Measurements from ENCODE around the gene ANO1.

Gene ANO1

DNA sequence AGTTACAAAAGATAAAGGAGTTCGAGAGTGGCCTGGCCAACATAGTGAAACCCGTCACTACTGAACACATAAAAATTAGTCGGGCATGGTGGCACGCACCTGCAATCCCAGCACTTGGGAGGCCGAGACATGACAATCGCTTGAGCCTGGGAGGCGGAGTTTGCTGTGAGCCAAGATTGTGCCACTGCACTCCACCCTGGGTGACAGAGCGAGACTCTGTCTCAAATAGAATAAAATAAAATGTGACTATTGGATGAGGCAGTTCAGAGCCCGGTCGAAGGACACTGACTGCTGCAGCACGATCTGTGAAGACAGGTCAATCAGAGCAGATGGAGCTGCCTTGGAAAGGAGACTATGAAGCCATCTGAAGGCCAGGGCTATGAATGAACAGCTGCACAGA lies 37.7 kb upstream of the ANO1 start:
- H3K27me3 Mint-ChIP-seq, result peaks cover 14% of the 10 kb centered on the region
- no peak for ATAC-seq

DNA sequence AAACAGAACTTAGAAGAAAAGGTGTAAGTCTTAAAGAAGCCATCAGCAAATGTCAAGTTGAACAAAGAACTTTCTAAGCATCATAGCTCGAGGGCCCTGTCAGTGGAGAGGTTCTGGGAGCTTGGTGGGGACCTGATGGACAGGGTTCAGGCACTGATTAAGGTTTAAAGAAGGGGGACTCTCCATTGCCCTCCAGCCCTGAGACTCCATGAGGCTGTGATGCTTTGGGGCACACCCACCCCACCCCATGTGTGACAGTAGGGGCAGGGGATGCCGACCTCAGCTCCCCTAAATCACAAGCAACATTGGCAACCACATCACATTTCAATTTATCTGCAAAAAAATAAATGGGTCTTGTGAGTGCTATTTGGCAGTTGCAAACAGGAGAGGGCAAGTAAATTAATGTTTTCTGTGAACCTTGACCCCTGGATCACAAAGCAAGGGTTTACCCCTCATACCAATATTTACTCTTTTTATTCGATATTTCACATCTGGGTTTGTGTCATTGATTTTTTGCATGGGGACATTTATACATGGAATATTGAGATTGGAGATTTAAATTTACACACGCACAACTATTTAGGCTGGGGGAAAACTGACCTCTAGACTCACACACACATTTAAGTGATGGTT lies 37.1 kb upstream of the ANO1 start:
- H3K4me3 Mint-ChIP-seq, result no peak overlapping the region
- H3K27ac Mint-ChIP-seq, result no peak overlapping the region
- no peaks in the 10 kb centered on the region for H3K4me1 Mint-ChIP-seq
- ATAC-seq (no peak), DNase-seq (no peak)
- H3K27me3 Mint-ChIP-seq, result peaks cover 14% of the 10 kb centered on the region
- peaks cover 5% of the 10 kb centered on the region for H3K36me3 Mint-ChIP-seq (ENCODE audit: low read depth)
- H3K9me3 Mint-ChIP-seq, result peaks cover 32% of the 10 kb centered on the region

More for the DNA sequence above, 37.7 kb upstream of the ANO1 start:
- no peak overlapping the region for H3K4me3 Mint-ChIP-seq
- DNase-seq, result no peak
- H3K36me3 Mint-ChIP-seq (ENCODE audit: low read depth), result peaks cover 5% of the 10 kb centered on the region
- no peak overlapping the region for H3K27ac Mint-ChIP-seq
- H3K4me1 Mint-ChIP-seq, result no peaks in the 10 kb centered on the region
- H3K9me3 Mint-ChIP-seq, result peaks cover 33% of the 10 kb centered on the region

DNA sequence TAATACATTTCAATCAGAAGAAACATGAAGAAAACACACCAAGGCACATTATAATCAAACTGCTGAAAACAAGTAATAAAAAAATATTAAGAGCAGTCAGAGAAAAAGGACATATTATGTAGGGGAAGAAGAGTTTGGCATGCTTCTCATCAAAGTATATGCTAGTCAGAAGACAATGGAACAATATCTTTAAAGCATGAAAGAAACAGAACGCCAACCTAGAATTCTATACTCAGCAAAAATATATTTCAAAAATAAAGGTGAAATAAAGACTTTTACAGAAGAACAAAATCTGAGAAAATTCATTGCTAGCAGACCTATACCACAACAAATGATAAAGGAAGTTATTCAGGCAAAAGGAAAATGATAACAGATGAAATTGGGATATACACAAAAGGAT lies 34.6 kb upstream of the ANO1 start:
- ATAC-seq (no peak), DNase-seq (no peak)
- H3K9me3 Mint-ChIP-seq, result peaks cover 24% of the 10 kb centered on the region
- H3K36me3 Mint-ChIP-seq (ENCODE audit: low read depth), result peaks cover 5% of the 10 kb centered on the region
- H3K27ac Mint-ChIP-seq, result no peak overlapping the region
- H3K4me1 Mint-ChIP-seq, result no peaks in the 10 kb centered on the region
- peaks cover 21% of the 10 kb centered on the region for H3K27me3 Mint-ChIP-seq
- H3K4me3 Mint-ChIP-seq, result no peak overlapping the region

DNA sequence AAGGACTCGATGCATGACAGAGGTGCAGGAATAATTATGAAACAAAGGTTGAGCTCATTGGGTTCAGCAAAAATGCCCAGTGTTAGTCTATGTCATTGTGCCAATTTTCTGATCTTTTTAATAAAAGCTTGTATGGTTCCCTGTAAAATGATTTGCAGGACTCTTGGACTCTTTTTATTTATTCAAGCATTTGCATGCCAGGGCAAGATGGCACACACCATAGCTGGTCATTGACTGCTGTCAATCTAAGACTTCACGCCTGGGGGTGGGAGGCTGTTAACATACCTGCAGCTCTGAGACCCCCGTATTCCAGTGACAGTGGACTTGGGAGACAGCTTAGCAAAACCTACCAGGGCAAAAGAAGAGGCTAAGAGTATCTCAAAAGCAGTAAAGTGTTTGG lies 32.0 kb upstream of the ANO1 start:
- peaks cover 15% of the 10 kb centered on the region for H3K9me3 Mint-ChIP-seq
- H3K27ac Mint-ChIP-seq, result no peak overlapping the region
- no peaks in the 10 kb centered on the region for H3K36me3 Mint-ChIP-seq (ENCODE audit: low read depth)
- ATAC-seq, result no peak
- no peak for DNase-seq
- no peaks in the 10 kb centered on the region for H3K4me1 Mint-ChIP-seq
- peaks cover 34% of the 10 kb centered on the region for H3K27me3 Mint-ChIP-seq
- H3K4me3 Mint-ChIP-seq, result no peak overlapping the region

DNA sequence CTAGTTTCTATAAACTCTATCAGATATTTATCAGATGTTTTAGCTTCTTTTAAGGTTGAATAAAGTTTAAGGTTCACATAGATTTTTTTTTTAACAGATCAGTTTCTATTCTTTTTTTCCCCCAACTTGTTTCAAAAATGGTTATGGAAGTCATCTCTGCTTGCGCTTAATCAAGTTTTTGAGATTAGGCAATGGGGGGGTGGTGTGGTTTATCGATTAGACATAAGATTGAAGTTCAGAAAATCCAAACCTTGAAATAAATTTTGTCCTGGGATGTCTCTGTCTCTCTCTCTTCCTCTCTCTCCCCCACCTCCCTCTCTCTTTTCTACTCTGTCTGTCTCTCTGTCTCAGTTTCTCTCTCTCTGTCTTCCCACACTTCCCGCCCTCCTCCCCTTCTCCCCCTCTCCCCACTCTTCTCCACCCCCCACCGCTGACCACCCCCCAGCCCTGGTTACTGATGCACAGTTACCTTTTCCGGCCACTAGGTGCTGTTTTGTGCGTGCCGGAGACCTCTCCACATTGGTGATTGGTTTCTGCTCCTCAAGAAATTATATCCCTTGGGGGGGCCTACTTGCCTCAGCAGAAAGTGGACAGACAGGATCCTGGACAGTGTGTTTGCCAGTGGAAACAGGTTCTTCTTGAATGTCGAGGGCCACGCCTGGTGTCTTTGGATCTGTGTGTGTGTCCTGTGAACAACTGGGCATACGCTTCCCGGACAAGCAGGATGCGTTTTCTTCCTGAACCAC lies 29.7 kb upstream of the ANO1 start:
- ATAC-seq, result no peak
- H3K4me3 Mint-ChIP-seq, result no peak overlapping the region
- no peak for DNase-seq
- no peaks in the 10 kb centered on the region for H3K9me3 Mint-ChIP-seq
- H3K36me3 Mint-ChIP-seq (ENCODE audit: low read depth), result no peaks in the 10 kb centered on the region
- no peaks in the 10 kb centered on the region for H3K4me1 Mint-ChIP-seq
- no peak overlapping the region for H3K27ac Mint-ChIP-seq
- peaks cover 38% of the 10 kb centered on the region for H3K27me3 Mint-ChIP-seq

DNA sequence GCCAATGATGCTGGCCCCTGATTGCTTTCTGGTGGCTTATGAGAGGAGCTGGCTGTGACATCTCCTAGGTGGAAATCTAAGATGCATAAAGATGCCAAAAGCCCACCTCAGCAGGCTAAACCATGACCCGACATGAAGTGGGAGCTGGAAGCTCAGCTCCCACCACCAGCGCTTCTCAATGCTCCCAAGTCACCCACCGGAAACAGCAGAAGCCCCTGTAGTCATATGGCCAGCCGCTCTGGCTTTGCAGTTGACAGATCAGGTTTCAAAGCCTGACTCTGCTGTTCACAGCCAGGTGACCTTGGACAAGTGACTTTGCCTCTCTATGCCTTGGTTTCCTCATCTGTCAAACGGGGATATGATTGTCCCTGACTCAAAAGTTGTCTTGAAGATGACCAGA lies 29.1 kb upstream of the ANO1 start:
- Mint-ChIP-seq H3K36me3 (ENCODE audit: low read depth) (no peaks in the 10 kb centered on the region), H3K27me3 (peaks cover 40% of the 10 kb centered on the region), H3K4me3 (no peak overlapping the region), H3K27ac (no peak overlapping the region), H3K9me3 (no peaks in the 10 kb centered on the region), H3K4me1 (no peaks in the 10 kb centered on the region)
- ATAC-seq (no peak), DNase-seq (no peak)

DNA sequence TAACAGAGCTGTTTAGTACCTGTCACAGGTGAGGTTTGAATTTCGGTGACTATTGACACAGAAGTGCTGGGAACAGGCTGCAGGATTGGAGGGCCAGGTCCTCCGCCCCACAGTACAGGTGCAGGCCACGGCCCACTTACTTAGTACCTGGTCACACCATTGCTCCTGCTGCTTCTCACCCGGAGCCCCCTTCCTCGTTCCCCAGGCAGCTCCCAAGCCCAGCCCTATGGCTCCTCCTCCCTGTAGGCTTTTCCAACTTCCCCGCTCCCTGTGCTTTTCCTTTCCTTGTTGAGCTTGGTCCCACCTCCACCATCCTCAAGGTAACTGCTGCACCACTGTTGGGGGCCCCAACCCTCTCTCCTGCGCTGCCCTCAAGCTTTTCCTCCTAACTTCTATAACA lies 27.9 kb upstream of the ANO1 start:
- DNase-seq (no peak), ATAC-seq (no peak)
- H3K4me1 Mint-ChIP-seq, result no peaks in the 10 kb centered on the region
- H3K36me3 Mint-ChIP-seq (ENCODE audit: low read depth), result no peaks in the 10 kb centered on the region
- no peaks in the 10 kb centered on the region for H3K9me3 Mint-ChIP-seq
- H3K27me3 Mint-ChIP-seq, result peaks cover 42% of the 10 kb centered on the region
- no peak overlapping the region for H3K27ac Mint-ChIP-seq
- H3K4me3 Mint-ChIP-seq, result no peak overlapping the region

DNA sequence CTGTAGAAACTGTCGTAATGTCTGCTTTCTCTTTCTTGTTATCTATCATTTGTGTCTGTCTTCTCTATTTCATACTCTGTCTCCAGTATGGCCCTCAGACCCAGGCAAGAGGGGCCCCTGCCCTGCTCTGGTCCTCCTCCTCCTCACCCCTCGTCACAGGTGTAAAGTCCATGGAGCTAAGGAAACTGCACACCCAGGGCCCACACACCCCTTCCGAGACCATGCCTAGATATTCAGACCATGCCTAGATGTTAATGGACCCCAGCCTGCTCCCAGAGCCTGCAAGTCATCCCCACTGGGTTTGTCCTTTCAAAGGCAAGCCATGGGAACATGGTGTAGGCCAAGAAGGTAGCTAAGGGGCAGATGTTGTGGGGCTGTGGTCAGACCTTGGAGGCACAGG lies 24.1 kb upstream of the ANO1 start:
- Mint-ChIP-seq H3K4me3 (no peak overlapping the region), H3K9me3 (peaks cover 14% of the 10 kb centered on the region), H3K4me1 (no peaks in the 10 kb centered on the region), H3K36me3 (ENCODE audit: low read depth) (no peaks in the 10 kb centered on the region), H3K27me3 (peaks cover 43% of the 10 kb centered on the region), H3K27ac (no peak overlapping the region)
- ATAC-seq (no peak), DNase-seq (no peak)

DNA sequence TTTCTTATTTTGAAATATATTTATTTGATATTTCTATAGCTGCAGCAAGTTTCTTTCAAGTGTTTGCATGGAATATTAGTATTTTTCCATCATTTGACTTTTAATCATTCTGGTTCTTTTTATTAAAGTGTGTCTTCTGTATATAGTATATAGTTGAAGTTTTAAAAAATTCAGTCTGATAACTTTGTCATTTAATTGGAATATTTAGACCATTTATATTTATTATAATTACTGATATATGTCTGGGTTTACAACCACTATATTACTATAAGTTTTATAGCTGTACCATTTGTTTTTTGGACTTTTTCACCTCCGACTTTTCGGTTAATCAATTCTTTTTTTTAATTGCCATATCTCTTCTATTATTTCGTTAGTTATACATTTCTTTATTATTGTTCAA lies 22.7 kb upstream of the ANO1 start:
- H3K36me3 Mint-ChIP-seq (ENCODE audit: low read depth), result no peaks in the 10 kb centered on the region
- no peak overlapping the region for H3K27ac Mint-ChIP-seq
- no peak overlapping the region for H3K4me3 Mint-ChIP-seq
- H3K27me3 Mint-ChIP-seq, result peaks cover 38% of the 10 kb centered on the region
- DNase-seq, result no peak
- peaks cover 14% of the 10 kb centered on the region for H3K9me3 Mint-ChIP-seq
- H3K4me1 Mint-ChIP-seq, result no peaks in the 10 kb centered on the region
- ATAC-seq, result no peak

DNA sequence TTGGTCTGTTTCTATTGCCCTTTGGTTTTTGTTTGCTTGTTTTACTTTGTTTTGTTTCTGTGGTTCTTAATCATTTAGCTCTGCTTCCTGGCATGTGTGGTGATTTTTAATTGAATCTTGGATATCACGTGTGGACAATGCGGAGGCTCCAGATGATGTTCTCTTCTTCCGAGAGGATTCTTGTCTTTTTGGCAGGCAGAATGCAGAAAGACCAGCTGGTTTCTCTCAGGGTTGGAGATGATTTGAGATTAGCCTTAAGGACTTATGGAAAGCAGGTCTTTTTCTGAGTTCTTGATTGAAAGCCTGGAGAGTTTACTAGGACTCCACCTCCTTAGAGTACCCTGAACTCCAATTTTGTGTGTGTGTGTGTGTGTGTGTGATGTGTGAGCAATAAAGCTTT lies 21.0 kb upstream of the ANO1 start:
- H3K36me3 Mint-ChIP-seq (ENCODE audit: low read depth), result no peaks in the 10 kb centered on the region
- H3K27ac Mint-ChIP-seq, result no peak overlapping the region
- peaks cover 30% of the 10 kb centered on the region for H3K27me3 Mint-ChIP-seq
- DNase-seq, result no peak
- H3K9me3 Mint-ChIP-seq, result peaks cover 14% of the 10 kb centered on the region
- no peak overlapping the region for H3K4me3 Mint-ChIP-seq
- no peaks in the 10 kb centered on the region for H3K4me1 Mint-ChIP-seq
- ATAC-seq, result no peak

DNA sequence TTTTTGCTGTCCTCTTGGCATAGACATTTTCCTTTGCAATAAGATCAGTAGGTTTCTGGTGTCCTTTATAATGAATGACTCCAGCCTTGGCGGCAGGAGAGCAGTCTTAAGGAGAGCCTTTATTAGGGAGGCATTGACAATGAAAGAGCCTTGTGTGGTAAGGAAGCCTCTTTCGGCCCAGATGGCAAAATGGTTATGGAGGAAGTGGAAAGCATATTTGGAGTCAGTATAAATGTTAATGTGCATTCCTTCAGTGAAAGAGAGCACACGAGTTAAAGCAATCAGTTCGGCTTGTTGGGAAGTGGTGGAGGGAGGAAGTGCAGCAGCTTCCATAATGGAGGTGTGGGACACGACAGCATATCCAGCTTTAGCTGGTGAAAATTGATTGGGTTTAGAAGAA lies 18.1 kb upstream of the ANO1 start:
- no peaks in the 10 kb centered on the region for H3K4me1 Mint-ChIP-seq
- DNase-seq (no peak), ATAC-seq (no peak)
- no peak overlapping the region for H3K4me3 Mint-ChIP-seq
- H3K27ac Mint-ChIP-seq, result no peak overlapping the region
- peaks cover 14% of the 10 kb centered on the region for H3K9me3 Mint-ChIP-seq
- H3K36me3 Mint-ChIP-seq (ENCODE audit: low read depth), result no peaks in the 10 kb centered on the region
- H3K27me3 Mint-ChIP-seq, result peaks cover 24% of the 10 kb centered on the region

DNA sequence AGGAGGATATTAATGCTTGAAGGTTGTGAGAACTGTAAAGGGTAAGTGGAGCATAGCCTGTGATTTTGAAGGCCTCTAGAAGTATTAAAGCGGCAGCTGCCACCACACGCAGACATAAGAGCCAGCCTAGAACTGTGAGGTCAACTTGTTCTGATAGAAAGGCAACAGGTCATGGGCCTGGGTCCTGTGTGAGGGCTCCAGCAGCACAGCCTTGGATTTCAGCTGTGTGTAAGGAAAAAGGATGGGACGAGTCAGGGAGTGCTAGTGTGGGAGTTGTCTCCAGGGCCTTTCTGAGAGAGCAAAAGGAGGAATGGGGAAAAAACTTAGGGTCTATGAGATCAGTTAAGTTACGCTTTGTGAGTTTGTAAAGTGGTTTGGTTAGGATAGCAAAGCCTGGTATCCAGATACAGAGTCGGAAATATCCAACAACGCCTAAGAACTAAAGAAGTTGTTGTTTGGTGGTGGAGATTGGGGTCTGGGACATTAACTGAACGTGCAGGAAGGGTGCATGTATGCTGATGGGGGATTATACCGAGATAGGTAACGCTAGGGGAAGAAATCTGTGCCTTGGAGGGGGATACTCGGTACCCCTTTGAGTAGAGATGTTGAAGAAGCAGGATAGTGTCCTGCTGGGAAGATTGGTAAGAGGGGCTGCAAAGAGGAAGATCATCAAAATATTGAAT lies 17.4 kb upstream of the ANO1 start:
- peaks cover 22% of the 10 kb centered on the region for H3K27me3 Mint-ChIP-seq
- no peak for DNase-seq
- no peak overlapping the region for H3K4me3 Mint-ChIP-seq
- no peaks in the 10 kb centered on the region for H3K36me3 Mint-ChIP-seq (ENCODE audit: low read depth)
- no peaks in the 10 kb centered on the region for H3K4me1 Mint-ChIP-seq
- no peak overlapping the region for H3K27ac Mint-ChIP-seq
- peaks cover 12% of the 10 kb centered on the region for H3K9me3 Mint-ChIP-seq
- no peak for ATAC-seq

DNA sequence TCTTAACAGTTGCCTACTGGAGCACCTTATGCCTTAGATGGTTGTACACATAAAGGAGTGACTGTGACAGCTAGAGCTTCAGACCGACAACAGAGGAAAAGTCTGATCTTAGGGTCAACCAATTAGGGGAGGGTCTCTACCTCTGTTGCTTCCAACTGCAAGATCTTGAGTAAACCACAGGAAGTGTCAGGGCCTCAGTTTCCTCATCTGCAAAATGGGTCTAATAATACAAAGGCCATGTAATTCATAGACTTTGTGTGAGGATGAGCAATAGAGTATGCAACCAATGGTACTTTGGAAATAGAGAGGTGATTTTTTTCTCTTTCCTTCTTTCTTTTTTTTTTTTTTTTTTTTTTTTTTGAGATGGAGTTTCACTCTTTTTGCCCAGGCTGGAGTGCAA lies 16.4 kb upstream of the ANO1 start:
- no peak overlapping the region for H3K27ac Mint-ChIP-seq
- DNase-seq (no peak), ATAC-seq (no peak)
- peaks cover 18% of the 10 kb centered on the region for H3K27me3 Mint-ChIP-seq
- peaks cover 3% of the 10 kb centered on the region for H3K9me3 Mint-ChIP-seq
- no peaks in the 10 kb centered on the region for H3K36me3 Mint-ChIP-seq (ENCODE audit: low read depth)
- no peak overlapping the region for H3K4me3 Mint-ChIP-seq
- no peaks in the 10 kb centered on the region for H3K4me1 Mint-ChIP-seq

DNA sequence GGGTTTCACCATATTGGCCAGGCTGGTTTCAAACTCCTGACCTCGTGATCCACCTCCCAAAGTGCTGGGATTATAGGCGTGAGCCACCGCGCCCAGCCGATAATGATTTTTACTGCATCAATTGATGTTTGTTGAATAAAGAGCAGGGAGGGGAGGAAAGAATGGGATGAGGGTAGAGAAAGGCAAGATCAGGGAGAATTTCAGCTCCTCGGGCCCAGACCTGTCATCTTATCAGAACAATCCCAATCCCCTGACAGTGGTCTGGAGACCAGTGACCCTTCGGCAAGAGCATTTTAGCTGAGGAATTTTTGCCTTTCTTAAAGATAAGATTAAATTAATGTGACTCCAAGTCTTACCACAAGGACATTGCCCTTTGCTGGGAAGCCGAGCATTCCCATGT lies 15.0 kb upstream of the ANO1 start:
- Mint-ChIP-seq H3K27me3 (peaks cover 12% of the 10 kb centered on the region), H3K27ac (no peak overlapping the region), H3K4me1 (no peaks in the 10 kb centered on the region), H3K9me3 (no peaks in the 10 kb centered on the region), H3K36me3 (ENCODE audit: low read depth) (no peaks in the 10 kb centered on the region), H3K4me3 (no peak overlapping the region)
- DNase-seq (no peak), ATAC-seq (no peak)

DNA sequence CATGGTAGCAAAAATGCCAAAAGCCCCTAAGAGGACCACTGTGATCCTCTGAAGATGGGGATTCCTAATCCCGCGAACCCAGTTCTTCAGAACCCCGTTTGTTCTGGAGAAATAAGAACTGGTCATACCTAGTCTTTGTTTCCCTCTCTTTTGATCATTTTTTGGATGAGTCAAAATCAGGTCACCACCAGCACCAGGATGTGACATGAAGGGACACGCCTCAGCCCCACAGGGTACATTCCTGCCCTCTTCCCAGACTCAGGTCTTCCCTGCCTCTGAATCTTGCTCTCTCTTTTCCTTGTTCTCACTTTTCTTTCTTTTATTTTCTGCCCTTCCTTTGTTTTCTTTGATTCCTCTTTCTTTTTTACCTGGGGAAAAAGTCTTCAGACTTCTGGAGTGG lies 14.6 kb upstream of the ANO1 start:
- H3K4me3 Mint-ChIP-seq, result no peak overlapping the region
- H3K36me3 Mint-ChIP-seq (ENCODE audit: low read depth), result no peaks in the 10 kb centered on the region
- H3K27me3 Mint-ChIP-seq, result peaks cover 14% of the 10 kb centered on the region
- ATAC-seq, result no peak
- no peak for DNase-seq
- H3K9me3 Mint-ChIP-seq, result no peaks in the 10 kb centered on the region
- H3K4me1 Mint-ChIP-seq, result no peaks in the 10 kb centered on the region
- no peak overlapping the region for H3K27ac Mint-ChIP-seq

All from activated naive CD8-positive, alpha-beta T cell treated with anti-CD3 and anti-CD28 coated beads, Interleukin-2, amount 50 U/mL, for 24 hours (primary cell).